Pulmonary artery endothelial cell (primary cell): ENCODE measurements around the gene KMT2B. TPM values are rescaled to one million over a fixed set of nuclear protein-coding genes. Genes with fewer than 3 reads are reported as not detected.

Source experiments
- DNase-seq: peaks from one replicate; pipeline ENCODE4 v3.0.0-alpha.2; 2011; ENCODE audit warnings: low read depth, low spot score
- total RNA-seq: library from RNA; depleted of rRNA; stranded (reverse); fragments of >200 nt; gene quantifications from 2 replicates; pipeline ENCODE4 v1.2.3, GENCODE V29; 2014

Gene KMT2B
- total RNA-seq, 1 donor from 2014 or later: 4.4 TPM

DNA sequence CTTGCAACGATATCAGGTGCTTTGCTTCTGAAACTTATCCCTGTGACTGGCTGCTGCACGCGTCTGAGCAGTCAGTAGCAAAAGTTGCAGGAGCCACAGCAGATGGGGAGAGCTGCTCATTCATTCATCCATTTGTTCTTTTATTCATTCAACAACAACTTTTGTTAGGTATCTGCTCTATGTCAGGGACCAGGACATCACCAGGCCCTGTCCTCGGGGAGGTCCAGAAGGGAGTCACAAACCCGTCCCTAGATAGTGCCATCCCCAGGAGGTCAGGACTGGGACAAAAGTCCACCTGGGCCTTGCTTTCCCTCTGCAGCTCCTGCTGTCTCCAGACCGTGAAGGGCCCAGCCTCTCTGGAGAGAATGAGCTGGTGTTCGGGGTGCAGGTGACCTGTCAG, 60.2 kb downstream of the KMT2B start:
- DNase-seq: no peak

DNA sequence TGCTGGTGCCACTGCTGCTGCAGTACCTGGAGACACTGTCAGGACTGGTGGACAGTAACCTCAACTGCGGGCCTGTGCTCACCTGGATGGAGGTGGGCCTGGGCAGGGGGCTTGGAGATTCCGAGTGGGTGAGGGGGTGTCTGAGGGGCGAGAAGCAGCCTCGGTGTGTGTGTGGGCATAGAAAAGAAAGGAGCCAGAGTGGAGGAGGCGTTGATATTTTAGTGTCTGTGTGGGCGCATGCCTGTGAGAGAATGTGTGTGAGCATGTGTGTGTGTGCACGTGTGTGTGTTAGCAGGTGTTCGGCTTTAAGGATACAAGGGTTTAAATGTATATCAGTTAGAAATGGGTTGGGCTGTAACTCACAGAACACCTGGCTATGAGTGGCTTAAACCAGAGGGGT, 61.2 kb downstream of the KMT2B start:
- no peak for DNase-seq

DNA sequence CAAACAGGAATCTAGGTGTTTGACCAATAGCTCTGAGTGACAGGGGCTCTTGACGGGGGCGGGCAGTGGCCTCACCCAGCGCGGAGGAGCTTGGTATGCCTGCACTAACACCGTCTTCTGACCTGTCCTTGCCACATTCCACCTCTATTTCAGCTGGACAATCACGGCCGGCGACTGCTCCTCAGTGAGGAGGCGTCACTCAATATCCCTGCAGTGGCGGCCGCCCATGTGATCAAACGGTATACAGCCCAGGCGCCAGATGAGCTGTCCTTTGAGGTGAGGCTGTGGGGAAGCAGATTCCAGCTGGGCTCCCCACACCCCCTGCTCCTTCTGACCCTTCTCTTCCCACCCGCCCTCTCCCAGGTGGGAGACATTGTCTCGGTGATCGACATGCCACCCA, 62.3 kb downstream of the KMT2B start:
- DNase-seq: no peak

DNA sequence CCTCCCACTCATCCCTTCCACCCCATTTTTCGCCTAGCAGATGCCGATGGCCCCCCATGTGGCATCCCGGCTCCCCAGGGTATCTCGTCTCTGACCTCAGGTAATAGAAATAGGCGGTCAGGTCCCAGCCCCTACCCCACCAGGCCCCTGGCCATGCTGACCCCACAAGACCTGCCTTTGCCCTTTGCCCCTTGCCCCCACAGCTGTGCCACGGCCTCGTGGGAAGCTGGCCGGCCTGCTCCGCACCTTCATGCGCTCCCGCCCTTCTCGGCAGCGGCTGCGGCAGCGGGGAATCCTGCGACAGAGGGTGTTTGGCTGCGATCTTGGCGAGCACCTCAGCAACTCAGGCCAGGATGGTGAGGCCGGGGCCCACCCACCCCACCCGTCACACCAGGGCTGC, 62.9 kb downstream of the KMT2B start:
- no peak for DNase-seq

DNA sequence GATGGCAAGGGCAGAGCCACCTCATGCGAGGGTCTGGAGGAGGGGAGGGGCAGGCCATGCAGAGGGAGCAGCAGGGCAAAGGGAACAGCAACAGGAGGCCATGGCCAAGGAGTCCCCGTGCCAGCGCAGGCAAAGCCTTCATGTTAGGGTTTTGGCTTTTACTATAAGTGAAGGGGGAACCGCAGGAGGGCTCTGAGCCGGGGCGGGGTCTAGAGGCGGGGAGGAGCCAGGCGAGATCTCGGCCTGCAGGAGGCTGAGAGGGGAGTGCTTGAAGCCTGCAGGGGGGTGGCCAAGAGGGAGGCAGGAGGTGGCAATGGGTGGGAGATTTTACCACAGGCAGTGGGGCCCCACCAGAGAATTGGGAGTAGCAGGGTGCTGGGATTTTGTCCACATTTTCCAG, 63.8 kb downstream of the KMT2B start:
- DNase-seq: no peak

DNA sequence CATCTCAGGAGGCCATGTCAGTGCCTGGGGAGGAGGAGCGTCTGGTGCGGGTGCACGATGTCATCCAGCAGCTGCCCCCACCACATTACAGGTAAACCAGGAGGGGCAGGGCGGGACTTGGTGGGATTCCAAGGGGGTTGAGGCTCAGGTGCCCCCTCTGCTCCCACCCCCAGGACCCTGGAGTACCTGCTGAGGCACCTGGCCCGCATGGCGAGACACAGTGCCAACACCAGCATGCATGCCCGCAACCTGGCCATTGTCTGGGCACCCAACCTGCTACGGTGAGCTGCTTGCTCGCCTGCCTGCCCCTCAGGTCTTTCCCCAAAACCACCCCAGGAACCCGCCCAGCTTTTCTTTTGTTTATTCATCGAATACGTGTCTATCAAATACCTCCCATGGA, 64.8 kb downstream of the KMT2B start:
- DNase-seq: no peak

DNA sequence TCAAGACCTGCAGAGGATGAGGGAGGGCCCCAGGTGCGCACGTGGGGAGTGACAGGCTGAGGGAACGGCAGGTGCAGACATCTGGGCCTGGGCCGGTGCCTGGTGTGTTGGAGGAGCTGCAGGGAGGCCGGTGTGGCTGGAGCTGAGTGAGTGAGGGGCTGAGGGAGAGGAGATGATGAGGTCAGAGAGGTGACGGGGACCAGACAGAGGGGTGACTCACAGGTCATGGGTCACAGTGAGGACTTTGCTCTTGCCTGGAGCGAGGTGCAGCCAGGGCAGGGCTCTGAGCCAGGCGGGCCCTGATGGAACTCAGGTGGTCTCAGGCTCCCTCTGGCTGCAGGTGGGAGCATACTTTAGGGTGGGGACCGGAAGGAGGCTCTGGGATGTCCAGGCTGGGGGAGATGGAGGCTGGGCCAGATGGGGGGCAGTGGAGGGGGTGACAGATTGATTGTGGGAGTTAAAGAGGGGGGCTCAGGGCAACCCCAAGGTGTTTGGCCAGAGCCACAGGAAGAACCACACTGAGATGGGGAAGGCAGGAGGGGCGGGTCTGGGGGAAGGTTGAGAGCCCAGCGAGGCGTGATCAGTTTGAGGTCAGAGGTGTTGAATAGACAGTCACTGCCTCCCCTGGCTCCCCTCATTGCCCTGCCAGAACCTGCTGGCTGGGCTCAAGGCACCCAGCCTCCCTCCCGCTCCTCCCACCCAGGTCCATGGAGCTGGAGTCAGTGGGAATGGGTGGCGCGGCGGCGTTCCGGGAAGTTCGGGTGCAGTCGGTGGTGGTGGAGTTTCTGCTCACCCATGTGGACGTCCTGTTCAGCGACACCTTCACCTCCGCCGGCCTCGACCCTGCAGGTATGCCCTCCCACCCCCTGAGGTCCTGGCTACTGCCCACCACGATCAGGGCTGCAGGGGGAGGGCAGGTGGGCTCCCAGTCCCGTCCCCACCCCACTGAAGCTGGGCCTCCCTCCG, 65.9 kb downstream of the KMT2B start:
- DNase-seq: no peak

DNA sequence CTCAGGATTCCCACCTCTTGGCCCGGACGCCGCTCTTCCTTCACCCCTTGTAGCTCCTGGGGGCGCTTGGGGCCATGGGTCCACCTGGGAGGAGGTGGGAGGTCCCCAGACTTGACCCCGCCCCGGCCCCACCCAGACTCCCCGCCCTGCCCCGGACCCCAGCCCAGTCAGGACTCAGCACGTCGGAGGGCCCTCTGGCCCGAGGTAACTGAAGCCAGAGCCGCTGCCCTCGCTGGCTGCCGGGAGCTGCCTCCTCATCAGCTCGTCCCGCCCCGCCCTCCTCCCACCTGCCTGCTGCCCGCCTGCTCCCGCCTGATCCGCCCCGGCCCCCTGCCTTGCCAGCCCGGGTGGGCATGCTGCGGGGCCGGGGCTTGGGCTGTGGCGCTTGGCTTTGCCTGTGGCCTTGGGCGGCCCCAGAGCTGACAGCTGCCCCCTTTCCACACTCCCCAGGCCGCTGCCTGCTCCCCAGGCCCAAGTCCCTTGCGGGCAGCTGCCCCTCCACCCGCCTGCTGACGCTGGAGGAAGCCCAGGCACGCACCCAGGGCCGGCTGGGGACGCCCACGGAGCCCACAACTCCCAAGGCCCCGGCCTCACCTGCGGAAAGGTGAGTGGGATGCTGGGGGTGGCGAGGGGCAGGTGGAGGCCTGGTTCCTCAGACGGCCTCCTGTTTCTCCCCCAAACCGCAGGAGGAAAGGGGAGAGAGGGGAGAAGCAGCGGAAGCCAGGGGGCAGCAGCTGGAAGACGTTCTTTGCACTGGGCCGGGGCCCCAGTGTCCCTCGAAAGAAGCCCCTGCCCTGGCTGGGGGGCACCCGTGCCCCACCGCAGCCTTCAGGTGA, 66.9 kb downstream of the KMT2B start:
- DNase-seq: no peak

DNA sequence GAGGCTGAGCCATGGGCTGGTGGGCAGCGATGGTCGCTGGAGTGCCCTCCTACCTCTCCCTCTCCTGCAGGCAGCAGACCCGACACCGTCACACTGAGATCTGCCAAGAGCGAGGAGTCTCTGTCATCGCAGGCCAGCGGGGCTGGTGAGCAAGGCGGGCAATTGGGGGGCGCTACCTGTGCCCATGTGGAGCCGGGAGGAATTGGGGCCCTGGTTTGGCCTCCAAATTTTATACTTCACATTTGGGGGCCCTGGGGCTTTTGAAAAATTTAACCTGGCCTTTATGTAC, 67.5 kb downstream of the KMT2B start:
- DNase-seq: no peak

DNA sequence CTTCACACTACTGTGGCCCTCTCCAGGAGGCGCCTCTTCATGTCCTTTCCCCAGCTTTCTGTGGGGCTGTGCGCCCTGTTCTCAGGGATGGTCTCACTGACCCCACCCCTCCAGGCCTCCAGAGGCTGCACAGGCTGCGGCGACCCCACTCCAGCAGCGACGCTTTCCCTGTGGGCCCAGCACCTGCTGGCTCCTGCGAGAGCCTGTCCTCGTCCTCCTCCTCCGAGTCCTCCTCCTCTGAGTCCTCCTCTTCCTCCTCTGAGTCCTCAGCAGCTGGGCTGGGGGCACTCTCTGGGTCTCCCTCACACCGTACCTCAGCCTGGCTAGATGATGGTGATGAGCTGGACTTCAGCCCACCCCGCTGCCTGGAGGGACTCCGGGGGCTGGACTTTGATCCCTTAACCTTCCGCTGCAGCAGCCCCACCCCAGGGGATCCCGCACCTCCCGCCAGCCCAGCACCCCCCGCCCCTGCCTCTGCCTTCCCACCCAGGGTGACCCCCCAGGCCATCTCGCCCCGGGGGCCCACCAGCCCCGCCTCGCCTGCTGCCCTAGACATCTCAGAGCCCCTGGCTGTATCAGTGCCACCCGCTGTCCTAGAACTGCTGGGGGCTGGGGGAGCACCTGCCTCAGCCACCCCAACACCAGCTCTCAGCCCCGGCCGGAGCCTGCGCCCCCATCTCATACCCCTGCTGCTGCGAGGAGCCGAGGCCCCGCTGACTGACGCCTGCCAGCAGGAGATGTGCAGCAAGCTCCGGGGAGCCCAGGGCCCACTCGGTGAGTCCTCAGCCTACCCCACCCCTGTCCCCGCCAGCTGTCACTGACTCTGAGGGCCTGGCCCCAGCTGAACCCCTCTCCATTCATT, 68.7 kb downstream of the KMT2B start:
- DNase-seq: no peak

DNA sequence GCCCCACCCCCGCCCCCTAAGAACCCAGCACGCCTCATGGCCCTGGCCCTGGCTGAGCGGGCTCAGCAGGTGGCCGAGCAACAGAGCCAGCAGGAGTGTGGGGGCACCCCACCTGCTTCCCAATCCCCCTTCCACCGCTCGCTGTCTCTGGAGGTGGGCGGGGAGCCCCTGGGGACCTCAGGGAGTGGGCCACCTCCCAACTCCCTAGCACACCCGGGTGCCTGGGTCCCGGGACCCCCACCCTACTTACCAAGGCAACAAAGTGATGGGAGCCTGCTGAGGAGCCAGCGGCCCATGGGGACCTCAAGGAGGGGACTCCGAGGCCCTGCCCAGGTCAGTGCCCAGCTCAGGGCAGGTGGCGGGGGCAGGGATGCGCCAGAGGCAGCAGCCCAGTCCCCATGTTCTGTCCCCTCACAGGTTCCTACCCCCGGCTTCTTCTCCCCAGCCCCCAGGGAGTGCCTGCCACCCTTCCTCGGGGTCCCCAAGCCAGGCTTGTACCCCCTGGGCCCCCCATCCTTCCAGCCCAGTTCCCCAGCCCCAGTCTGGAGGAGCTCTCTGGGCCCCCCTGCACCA, 69.5 kb downstream of the KMT2B start:
- no peak for DNase-seq

Other genes starting within 250 kb of the KMT2B start
- not detected in 2 replicates for gene KRTDAP, start 227.5 kb upstream of the KMT2B start, total RNA-seq
- not detected in 2 replicates for gene DMKN, start 204.4 kb upstream of the KMT2B start, total RNA-seq
- gene SBSN, start 189.7 kb upstream of the KMT2B start, total RNA-seq: not detected in 2 replicates
- not detected in 2 replicates for gene GAPDHS, start 184.5 kb upstream of the KMT2B start, total RNA-seq
- gene TMEM147, start 172.4 kb upstream of the KMT2B start, total RNA-seq: 74.1 and 78.8 TPM in 2 replicates
- gene ATP4A, start 154.3 kb upstream of the KMT2B start, total RNA-seq: not detected in 2 replicates
- gene PMIS2, start 131.8 kb upstream of the KMT2B start, total RNA-seq: not detected in 2 replicates
- gene HAUS5, start 105.3 kb upstream of the KMT2B start, total RNA-seq: 9.1 and 9.4 TPM in 2 replicates
- gene RBM42, start 89.0 kb upstream of the KMT2B start, total RNA-seq: 48.2 and 51.7 TPM in 2 replicates
- 0.11 and 0.46 TPM in 2 replicates for gene ETV2, start 76.3 kb upstream of the KMT2B start, total RNA-seq
- 181 and 348 TPM in 2 replicates for gene COX6B1, start 69.7 kb upstream of the KMT2B start, total RNA-seq
- not detected in 2 replicates for gene UPK1A, start 51.5 kb upstream of the KMT2B start, total RNA-seq
- not detected in 2 replicates for gene ZBTB32, start 13.4 kb upstream of the KMT2B start, total RNA-seq
- gene IGFLR1, start 24.4 kb downstream of the KMT2B start, total RNA-seq: 1.2 and 1.8 TPM in 2 replicates
- gene U2AF1L4, start 27.4 kb downstream of the KMT2B start, total RNA-seq: 2.0 and 3.9 TPM in 2 replicates
- 16.3 and 17.7 TPM in 2 replicates for gene PSENEN, start 27.6 kb downstream of the KMT2B start, total RNA-seq
- 5.5 and 7.2 TPM in 2 replicates for gene LIN37, start 30.6 kb downstream of the KMT2B start, total RNA-seq
- gene HSPB6, start 39.0 kb downstream of the KMT2B start, total RNA-seq: 0.20 and 0.67 TPM in 2 replicates
- gene PROSER3, start 40.2 kb downstream of the KMT2B start, total RNA-seq: 3.3 and 3.8 TPM in 2 replicates
- 2.6 and 2.7 TPM in 2 replicates for gene ARHGAP33, start 57.6 kb downstream of the KMT2B start, total RNA-seq
- not detected in 2 replicates for gene PRODH2, start 94.8 kb downstream of the KMT2B start, total RNA-seq
- gene NPHS1, start 134.5 kb downstream of the KMT2B start, total RNA-seq: not detected in 2 replicates
- gene KIRREL2, start 138.9 kb downstream of the KMT2B start, total RNA-seq: 0.04 TPM in 1 of 2 replicates, not detected in the other
- 2.4 and 4.0 TPM in 2 replicates for gene APLP1, start 150.6 kb downstream of the KMT2B start, total RNA-seq
- gene NFKBID, start 182.5 kb downstream of the KMT2B start, total RNA-seq: 2.0 and 3.4 TPM in 2 replicates
- gene HCST, start 184.5 kb downstream of the KMT2B start, total RNA-seq: not detected in 2 replicates
- not detected in 2 replicates for gene TYROBP, start 190.3 kb downstream of the KMT2B start, total RNA-seq
- 2.6 and 3.0 TPM in 2 replicates for gene LRFN3, start 218.4 kb downstream of the KMT2B start, total RNA-seq